Kidney (tissue), 14 donors: ENCODE measurements around the gene GSG1L. TPM values are rescaled to one million over a fixed set of nuclear protein-coding genes. Genes with fewer than 3 reads are reported as not detected.

Experiments
- DNase-seq, 5 donors: peaks; one replicate each; pipeline ENCODE4 v3.0.0-alpha.2; 2013 to 2020
- FAIRE-seq: peaks from 2 replicates; lab custom pipeline; 2012; peaks lifted over from hg19 to GRCh38; lab: Jason Lieb, UNC
- H3K27ac ChIP-seq, 2 donors: one replicate each; pipeline ENCODE4 v1.7.0; 2013; ENCODE audit warnings: low read depth in 2 of 2, low read length in 2 of 2, inconsistent platforms in 1 of 2
- H3K27me3 ChIP-seq: one replicate; pipeline ENCODE4 v1.7.1; 2013; ENCODE audit warnings: low read length, inconsistent platforms; ENCODE audit not compliant: control insufficient read depth, insufficient read depth
- H3K36me3 ChIP-seq, 3 donors: one replicate each; pipeline versions ENCODE4 v1.7.0 to v1.7.1; 2013; ENCODE audit warnings: low read length in 3 of 3, control low read depth in 1 of 3, inconsistent platforms in 1 of 3; ENCODE audit not compliant: insufficient read depth in 3 of 3, control insufficient read depth in 2 of 3
- H3K4me1 ChIP-seq, 3 donors: one replicate each; pipeline versions ENCODE4 v1.7.0 to v1.7.1; 2013; ENCODE audit warnings: low read length in 3 of 3, inconsistent platforms in 1 of 3, low read depth in 1 of 3; ENCODE audit not compliant: control insufficient read depth in 2 of 3, insufficient read depth in 2 of 3
- H3K4me3 ChIP-seq, 3 donors: one replicate each; pipeline versions ENCODE4 v1.7.0 to v1.8.1; 2013; ENCODE audit warnings: low read length in 3 of 3, control low read depth in 1 of 3, inconsistent platforms in 1 of 3
- H3K9ac ChIP-seq, 3 donors: one replicate each; pipeline versions ENCODE4 v1.7.0 to v1.7.1; 2013; ENCODE audit warnings: low read length in 3 of 3, control low read depth in 1 of 3, inconsistent platforms in 1 of 3
- H3K9me3 ChIP-seq, 3 donors: one replicate each; pipeline versions ENCODE4 v1.7.0 to v1.7.1; 2013; ENCODE audit warnings: low read length in 3 of 3, control low read depth in 1 of 3, inconsistent platforms in 1 of 3; ENCODE audit not compliant: control insufficient read depth in 2 of 3, insufficient read depth in 1 of 3
- intact Hi-C: fragments of 100-400 bp; cut with DNase I; formaldehyde crosslinking; loops from one replicate; pipeline ENCODE4 v1.11.1; 2022
- polyA plus RNA-seq: library from polyadenylated mRNA; stranded (reverse); fragments of 350-450 nt; fragmentation: Illumina TruSeq; extraction: RNeasy Lipid Tissue Mini Kit (QIAGEN cat#74804); gene quantifications from one replicate; pipeline ENCODE4 v1.2.3, GENCODE V29; 2014; ENCODE audit warnings: low read depth, low replicate concordance; ENCODE audit not compliant: insufficient read depth
- total RNA-seq: library from RNA; stranded (reverse); fragmentation: NEBNext Ultra II Directional; extraction: Animal tissue kit (Norgen Biotek cat#: 25700); gene quantifications from one replicate; pipeline ENCODE4 v1.2.1, GENCODE V29; 2021
- TF ChIP-seq, protein P1 (sequence below): IDR thresholded peaks from 3 replicates; pipeline ENCODE4 v1.5.1; 2012; ENCODE audit warnings: mild to moderate bottlenecking, moderate library complexity, borderline replicate concordance; ENCODE audit not compliant: insufficient read depth; ENCODE audit errors: extremely low read depth
- donor health status: control.
- donor health status: control.
- donor health status: control.
- donor health status: control.
- donor health status: control.
- donor health status: DM: yes; HTN: yes; CAD: no.
- donor health status: Normal renal cell carcinoma (clear cell type).

GSG1L gene
- total and polyA plus RNA-seq, 2 donors from 2014 or later, result not detected

- no peaks in the 10 kb centered on the region for H3K27me3 ChIP-seq
- H3K4me1 ChIP-seq, result no peaks in the 10 kb centered on the region
- no peak for DNase-seq
- peaks cover 0 to 10% (median 0%) of the 10 kb centered on the region in 3 donors for H3K9me3 ChIP-seq
- no peak for FAIRE-seq
- intact Hi-C loops, result no loop called here
- H3K9ac ChIP-seq, result no peak overlapping the region
- H3K36me3 ChIP-seq, result no peaks in the 10 kb centered on the region
- no peak overlapping the region for H3K4me3 ChIP-seq
- no peak overlapping the region for H3K27ac ChIP-seq
- TF ChIP-seq, protein P1, sequence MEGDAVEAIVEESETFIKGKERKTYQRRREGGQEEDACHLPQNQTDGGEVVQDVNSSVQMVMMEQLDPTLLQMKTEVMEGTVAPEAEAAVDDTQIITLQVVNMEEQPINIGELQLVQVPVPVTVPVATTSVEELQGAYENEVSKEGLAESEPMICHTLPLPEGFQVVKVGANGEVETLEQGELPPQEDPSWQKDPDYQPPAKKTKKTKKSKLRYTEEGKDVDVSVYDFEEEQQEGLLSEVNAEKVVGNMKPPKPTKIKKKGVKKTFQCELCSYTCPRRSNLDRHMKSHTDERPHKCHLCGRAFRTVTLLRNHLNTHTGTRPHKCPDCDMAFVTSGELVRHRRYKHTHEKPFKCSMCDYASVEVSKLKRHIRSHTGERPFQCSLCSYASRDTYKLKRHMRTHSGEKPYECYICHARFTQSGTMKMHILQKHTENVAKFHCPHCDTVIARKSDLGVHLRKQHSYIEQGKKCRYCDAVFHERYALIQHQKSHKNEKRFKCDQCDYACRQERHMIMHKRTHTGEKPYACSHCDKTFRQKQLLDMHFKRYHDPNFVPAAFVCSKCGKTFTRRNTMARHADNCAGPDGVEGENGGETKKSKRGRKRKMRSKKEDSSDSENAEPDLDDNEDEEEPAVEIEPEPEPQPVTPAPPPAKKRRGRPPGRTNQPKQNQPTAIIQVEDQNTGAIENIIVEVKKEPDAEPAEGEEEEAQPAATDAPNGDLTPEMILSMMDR, result no peak
Observed at GRCh38 chr16:27826893-27827289, 236.6 kb downstream of the GSG1L start.

- Histone ChIP-seq H3K36me3 (no peaks in the 10 kb centered on the region), H3K4me1 (no peaks in the 10 kb centered on the region), H3K27ac (no peak overlapping the region), H3K4me3 (no peak overlapping the region), H3K9ac (no peak overlapping the region), H3K27me3 (no peaks in the 10 kb centered on the region), H3K9me3 (peaks cover 0 to 10% (median 0%) of the 10 kb centered on the region in 3 donors)
- FAIRE-seq, result no peak
- TF ChIP-seq, protein P1, result no peak
- intact Hi-C loops, result no loop called here
- no peak for DNase-seq
Observed at GRCh38 chr16:27826081-27826892, 237.2 kb downstream of the GSG1L start.

GRCh38 chr16:27824786-27825185 lies 238.7 kb downstream of the GSG1L start:
- no peak for FAIRE-seq
- no peaks in the 10 kb centered on the region for H3K4me1 ChIP-seq
- no peaks in the 10 kb centered on the region for H3K27me3 ChIP-seq
- no peak for DNase-seq
- TF ChIP-seq, protein P1, result no peak
- intact Hi-C loops, result no loop called here
- no peak overlapping the region for H3K9ac ChIP-seq
- H3K27ac ChIP-seq, result no peak overlapping the region
- H3K9me3 ChIP-seq, result peaks cover 0 to 3% (median 0%) of the 10 kb centered on the region in 3 donors
- H3K4me3 ChIP-seq, result no peak overlapping the region
- no peaks in the 10 kb centered on the region for H3K36me3 ChIP-seq
